ENCODE results near the gene ANAPC7.
"Not testable (repeated sequence)": the region's sequence is repeated elsewhere in the genome, so short reads cannot be mapped to it uniquely, and the experiment has no call there.

ANAPC7 gene

GRCh38 chr12:110403146-110403975, at the start of gene ANAPC7:
TSS of gene ANAPC7 (minus strand) at chr12:110403708. CDS start at chr12:110403627, 81 bp downstream.
- peak; percentile 88 for DNase-seq

DNA sequence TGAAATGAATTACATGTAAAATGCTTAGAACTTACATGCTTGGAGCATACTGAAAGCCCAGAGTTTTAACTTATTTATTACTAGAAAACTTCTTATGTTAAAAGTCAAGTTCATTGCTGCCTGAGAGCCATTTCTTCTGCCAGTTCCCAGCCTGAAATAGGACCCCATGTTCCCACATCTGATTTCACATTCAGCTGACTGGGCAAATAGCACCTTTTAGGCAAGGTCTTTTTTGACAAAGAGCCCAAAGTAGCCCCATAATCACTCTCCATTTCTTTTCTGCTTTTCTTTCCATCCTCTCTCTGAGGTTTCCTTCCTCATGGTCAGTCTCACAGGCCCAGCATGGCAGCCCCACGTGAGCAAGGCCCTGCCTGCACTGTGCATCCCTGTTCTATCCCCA, 47.8 kb upstream of the ANAPC7 start:
- DNase-seq, result no peak

- peak; percentile 93 for DNase-seq
Measured at GRCh38 chr12:110449799-110450497, 46.4 kb upstream of the ANAPC7 start, which contains the start of gene ARPC3. TSS of gene ARPC3 (minus strand) at chr12:110450337. CDS start at chr12:110450260, 77 bp downstream.

- DNase-seq, result no peak
Measured at GRCh38 chr12:110444455-110444854, 40.9 kb upstream of the ANAPC7 start.

GRCh38 chr12:110436231-110436630, 32.7 kb upstream of the ANAPC7 start:
- DNase-seq, result no peak

DNA sequence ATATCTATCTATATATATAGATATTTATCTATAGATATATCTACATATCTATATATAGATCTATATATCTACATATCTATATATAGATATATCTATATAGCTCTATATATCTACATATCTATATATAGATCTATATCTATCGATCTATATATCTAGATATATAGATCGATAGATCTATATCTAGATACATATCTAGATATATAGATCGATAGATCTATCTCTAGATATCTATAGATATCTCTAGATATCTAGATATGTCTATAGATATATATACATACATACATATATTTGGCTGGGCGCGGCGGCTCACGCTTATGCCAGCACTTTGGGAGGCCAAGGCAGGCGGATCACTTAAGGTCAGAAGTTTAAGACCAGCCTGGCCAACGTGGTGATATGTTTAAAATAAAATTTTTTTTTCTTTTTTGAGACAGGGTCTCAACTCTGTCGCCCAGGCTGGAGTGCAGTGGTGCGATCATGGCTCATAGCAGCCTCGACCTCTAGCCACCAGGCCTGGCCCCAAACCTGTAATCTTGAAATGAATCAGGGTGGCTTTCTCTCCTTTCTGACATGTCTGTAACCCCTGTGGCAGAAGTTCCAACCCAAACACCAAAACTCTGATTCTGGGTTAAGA, 28.6 kb upstream of the ANAPC7 start:
- no peak for DNase-seq

DNA sequence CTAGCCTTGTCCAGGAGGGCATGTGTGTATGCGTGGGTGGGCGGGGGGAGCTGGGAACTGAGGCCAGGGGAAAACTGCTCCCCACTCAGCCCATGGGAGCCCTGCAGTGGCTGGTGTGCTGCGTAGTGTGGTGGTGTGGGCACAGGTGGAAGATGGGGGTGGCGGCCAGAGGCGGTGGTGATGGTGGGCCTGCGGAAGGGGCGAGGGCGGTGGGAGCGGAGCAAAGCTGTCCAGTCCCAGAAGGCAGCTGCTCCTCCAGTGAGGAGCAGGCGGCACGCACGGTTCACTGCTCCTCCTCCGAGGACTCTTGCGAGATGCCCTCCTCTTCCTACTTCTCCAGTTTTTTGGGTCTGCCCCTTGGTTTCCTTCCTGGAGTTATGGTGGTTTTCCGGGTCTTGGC, 26.2 kb upstream of the ANAPC7 start:
- DNase-seq, result not testable (repeated sequence)

DNA sequence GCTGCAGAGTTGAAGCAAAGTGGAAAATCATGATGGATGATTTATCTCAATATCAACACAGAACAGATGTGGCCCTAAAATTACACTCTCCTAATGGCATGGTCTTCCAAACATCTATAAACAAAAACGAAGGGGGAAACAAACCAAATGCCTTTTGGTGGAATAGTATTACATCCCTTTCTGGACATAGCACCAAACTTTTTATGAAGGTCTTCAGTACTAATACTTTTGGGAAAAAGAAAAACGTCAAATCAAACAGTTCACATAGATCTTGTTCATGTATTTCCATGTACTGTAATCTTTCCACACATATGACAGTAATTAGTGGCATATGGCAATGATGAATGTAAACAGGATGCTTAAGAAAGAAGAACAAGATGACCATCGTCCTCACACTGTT, 22.9 kb upstream of the ANAPC7 start:
- DNase-seq, result no peak

GRCh38 chr12:110424237-110424636, 20.7 kb upstream of the ANAPC7 start:
- no peak for DNase-seq

GRCh38 chr12:110421701-110422100, 18.2 kb upstream of the ANAPC7 start:
- DNase-seq, result no peak

GRCh38 chr12:110421159-110421661, 17.7 kb upstream of the ANAPC7 start:
- DNase-seq, result no peak

DNA sequence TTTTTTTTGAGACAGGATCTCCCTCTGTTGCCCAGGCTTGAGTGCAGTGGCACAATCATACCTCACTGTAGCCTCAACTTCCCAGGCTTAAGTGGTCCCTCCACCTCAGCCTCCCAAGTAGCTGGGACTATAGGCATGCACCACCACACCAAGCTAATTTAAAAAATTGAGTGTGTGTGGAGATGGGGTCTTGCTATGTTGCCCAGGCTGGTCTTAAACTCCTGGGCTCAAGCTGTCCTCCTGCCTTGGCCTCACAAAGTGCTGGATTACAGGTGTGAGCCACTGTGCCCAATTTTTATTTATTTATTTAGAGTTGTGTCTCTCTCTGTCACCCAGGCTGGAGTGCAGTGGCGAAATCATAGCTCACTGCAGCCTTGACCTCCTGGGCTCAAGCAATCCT, 17.1 kb upstream of the ANAPC7 start:
- not testable (repeated sequence) for DNase-seq

GRCh38 chr12:110417113-110417512, 13.6 kb upstream of the ANAPC7 start:
- not testable (repeated sequence) for DNase-seq

- not testable (repeated sequence) for DNase-seq
Measured at GRCh38 chr12:110410086-110410485, 6.6 kb upstream of the ANAPC7 start.

DNA sequence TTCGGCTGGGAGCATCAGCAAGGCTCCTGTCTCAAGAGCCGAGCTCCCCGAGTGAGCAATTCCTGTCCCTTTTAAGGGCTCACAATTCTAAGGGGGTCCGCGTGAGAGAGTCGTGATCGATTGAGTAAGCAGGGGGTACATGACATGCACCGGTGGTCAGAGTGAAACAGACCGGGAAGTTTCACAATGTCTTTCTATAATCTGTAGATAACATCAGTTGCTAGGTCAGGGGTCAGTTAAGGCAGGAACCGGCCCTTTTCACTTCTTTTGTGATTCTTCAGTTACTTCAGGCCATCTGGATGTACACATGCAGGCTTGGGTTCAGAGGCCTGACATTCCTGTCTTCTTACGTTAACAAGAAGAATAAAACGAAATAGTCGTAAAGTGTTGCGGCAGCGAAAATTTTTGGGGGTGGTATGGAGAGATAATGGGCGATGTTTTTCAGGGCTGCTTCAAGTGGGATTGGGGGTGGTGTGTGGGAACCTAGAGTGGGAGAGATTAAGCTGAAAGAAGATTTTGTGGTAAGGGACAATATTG, 1.7 kb upstream of the ANAPC7 start:
- DNase-seq, result not testable (repeated sequence)

DNA sequence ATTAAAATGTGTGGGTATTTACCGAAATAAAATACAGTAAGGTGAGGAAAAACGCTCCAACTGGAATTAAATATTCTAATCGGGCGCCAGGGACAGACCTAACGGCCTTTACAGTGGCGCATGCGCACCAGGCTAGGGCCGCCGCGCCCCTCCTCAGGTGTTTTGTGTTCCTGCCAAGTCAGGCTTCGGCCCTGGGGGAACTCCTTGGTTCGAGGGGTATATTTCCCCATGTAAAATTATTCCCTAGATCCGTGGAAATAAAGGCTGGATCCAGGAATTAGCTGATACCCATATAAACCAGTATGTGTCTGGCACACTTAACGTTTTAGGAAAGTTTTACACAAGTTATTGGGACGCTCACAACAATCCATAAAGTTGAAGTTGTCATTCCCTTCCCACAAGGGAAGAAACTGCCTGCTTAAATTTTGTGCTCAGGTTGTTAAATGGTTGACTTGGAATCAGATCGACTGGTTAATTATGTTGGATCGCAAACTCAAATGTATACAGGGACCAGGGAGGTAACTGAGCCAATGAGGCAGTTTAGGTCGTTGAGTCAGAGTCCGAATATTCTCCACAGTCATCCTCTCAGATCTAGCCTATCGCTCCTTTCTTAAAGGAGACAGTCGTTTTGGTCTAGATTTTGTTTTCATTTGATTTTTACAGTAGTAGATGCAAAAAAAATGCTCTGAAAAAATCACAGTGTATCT, 621 bp upstream of the ANAPC7 start:
- peak; percentile 78 for DNase-seq

DNA sequence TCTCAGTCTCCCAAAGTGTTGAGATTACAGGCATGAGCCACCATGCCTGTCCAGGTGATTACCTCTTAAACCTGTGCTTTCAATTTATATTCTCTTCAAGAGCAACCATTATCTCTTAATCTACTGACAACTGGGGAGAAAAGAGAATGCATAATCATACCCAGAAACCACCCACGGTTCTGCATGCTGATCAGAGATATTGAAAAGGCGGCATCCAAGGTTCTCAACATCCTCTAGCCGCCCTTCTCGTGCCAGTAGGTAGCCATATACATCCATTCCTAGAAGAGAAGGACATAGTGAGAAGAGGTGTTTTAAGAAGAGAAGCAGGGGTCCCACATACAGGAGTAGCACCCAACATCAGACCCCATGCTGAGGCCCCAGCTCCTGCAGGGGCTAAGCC, 20.8 kb downstream of the ANAPC7 start:
- DNase-seq, result no peak

- no peak for DNase-seq
Measured at GRCh38 chr12:110379631-110380030, 23.9 kb downstream of the ANAPC7 start.

DNA sequence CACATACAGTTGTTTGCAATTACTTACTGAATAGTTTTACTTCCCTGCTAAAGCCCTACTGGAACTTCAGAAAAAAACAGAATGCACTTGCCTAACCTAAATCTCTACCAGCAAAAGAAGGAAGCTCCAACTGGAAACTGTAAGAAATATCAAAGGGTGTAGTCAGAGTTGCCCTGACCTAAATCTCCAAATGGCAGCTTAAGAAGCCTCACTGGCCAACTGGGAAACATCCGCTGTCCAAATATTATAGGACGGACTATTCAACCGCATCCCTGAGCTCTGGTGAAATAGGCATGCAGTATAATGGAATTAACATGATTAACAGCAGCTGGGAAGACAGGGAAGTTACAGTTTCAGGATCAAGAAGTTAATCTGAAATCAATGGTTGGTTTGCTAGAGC, 24.3 kb downstream of the ANAPC7 start:
- no peak for DNase-seq

GRCh38 chr12:110378131-110378790, 25.2 kb downstream of the ANAPC7 start:
- not testable (repeated sequence) for DNase-seq

- no peak for DNase-seq
Measured at GRCh38 chr12:110373962-110374611, 29.4 kb downstream of the ANAPC7 start.

Measured in CD4-positive, alpha-beta T cell treated with Interleukin-4 for 4 hours (primary cell).